Activated gamma-delta T cell (primary cell): ENCODE measurements around the gene KDM1A.
A peak's percentile ranks its signal among the peaks of the same experiment; 100 is the strongest.

Experiments used
- DNase-seq: peaks from one replicate; lab custom pipeline; 2025; lab: John Stamatoyannopoulos, UW

Gene KDM1A

DNA sequence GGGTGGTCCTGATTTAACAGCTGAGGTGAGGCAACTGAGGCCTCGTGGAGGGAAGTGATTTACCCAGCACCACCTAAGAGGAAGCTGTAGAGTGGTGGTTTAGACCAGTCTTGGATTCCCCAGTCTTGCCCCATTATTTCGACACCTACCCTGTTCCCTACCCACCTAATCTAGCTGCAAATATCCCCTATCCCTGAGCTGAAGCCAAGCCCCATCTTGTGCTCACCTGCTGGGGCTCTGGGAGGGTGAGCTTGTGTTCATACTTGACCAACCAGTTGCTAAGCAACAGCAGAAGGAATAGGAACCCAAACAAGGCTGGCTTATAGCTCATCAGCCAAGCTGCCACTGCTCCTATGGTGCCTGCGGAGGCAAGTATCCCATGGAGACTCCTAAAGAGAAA lies 5.6 kb upstream of the KDM1A start:
- no peak for DNase-seq

DNA sequence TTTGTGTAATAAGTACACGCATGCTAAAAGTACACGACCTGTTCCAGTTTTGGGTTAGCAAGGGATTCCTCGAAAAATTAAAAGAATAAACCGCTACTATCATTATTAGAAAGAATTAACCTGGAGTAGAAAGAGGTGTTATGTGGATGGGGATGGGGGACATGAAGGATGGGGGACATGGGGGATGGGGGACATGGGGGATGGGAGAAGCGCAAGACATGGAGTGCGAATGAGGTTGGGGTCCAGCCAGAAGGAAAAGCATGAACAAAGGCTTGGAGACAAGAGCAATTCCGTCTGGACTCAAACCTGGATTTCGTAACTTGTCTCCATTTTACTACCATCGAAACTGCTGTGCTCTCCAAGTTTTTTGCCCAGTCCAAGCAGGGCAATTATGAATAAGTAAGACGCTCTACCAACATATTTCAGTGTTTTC lies 591 bp upstream of the KDM1A start:
- no peak for DNase-seq

DNA sequence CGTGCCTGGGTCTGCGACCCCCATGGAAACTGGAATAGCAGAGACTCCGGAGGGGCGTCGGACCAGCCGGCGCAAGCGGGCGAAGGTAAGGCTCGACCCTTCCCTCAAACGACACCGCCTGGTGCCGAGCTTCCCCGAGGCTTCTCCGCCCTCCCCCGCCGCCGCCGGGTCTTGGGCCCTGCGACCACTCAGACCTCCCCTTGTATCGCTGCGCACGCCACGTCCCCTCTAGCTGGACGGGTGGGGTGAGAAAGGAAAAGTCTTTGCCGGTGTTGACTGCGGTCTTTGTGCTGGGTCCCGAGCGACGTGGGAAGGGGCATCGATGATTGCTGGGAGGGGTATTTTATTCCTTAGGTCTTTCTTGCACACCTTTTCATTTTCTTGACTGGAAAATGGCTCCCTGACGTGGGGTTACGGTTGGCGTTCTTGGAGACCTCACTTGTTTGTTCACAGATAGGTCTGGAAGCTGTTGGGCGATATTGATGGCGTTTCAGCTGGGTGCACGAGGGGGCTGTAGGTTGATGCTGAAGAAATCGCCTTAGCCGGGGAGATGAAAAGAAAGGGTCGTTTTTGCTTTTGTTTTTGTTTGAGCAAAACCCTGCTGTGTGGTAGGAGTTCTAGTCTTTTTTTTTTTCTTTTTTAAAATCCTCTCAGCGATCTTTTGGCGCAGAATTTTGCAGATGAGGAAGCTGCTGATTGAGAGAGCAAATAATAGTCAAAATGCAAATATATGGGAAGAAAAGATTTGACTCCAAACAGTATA lies 776 bp downstream of the KDM1A start:
- DNase-seq = peak; percentile 12

DNA sequence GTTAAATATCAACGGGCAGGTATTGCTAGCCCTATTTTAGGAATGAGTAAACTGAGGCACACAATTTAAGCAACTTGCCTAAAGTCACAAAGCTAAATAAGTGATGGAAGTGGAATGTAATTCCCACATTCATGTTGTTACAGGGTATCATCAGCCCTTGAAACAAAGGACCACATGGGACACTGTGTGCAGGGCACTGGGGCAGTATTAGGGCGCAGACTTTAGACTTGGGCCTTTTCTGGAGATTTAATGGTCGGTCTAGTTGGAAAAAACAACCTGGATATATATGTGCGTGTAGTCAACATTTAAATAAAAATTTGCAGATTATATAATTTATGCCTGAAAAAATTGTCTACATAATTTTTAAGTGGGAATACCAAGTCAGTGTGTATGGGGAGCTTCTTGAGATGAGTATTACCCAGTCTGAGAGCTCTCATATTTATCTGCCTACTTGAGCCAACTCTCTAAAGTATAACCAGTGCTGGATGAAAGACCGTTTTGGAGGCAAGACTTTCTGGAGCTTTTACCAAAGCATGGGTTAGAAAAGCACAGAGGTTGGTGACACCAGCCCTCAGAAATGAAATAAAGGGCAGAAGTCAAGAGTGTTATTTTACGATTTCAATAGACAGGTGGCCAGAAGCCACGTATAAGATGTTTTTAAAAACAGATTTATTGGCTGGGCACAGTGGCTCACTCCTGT lies 1.6 kb downstream of the KDM1A start:
- DNase-seq = no peak

DNA sequence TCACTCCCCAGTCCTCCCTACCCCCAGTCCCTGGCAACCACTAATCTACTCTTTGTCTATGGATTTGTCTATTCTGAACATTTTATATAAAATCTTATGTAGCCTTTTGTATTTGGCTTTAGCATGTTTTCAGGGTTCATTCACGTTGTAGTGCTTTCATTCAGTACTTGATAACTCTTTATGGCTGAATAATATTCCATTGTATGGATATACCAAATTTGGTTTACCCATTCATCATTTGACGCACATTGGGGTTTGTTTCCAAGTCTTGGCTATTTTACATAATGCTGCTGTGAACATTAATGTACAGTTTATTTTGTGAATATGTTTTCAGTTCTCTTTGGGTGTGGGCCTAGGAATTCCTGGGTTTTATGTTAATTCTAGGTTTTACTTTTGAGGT lies 2.6 kb downstream of the KDM1A start:
- no peak for DNase-seq

DNA sequence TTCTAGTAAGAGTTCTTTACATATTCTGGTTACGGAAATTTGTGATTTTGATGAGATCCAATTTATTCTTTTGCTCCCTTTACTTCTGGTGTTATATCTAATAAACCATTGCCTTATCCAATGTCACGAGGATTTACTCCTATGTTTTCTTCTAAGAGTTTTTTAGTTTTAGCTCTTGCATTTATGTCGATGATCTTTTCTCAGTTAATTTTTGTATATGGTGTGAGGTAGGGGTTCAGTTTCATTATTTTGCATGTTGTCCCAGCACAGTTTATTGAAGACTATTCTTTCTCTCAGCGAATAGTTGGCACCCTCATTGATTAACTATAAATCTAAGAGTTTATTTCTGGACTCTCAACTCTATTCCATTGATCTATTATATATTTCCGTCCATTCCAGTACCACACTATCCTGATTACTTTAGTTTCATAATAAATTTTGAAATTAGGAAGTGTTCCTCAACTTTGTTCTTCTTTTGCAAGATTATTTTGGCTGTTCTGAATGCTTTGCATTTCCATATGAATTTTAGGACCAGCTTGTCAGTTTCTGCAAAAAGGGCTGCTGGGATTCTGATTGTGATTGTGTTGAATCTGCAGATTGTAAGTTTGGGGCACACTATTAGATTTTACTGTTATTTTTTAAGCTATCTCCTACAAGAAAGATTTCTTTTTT lies 4.0 kb downstream of the KDM1A start:
- no peak for DNase-seq

DNA sequence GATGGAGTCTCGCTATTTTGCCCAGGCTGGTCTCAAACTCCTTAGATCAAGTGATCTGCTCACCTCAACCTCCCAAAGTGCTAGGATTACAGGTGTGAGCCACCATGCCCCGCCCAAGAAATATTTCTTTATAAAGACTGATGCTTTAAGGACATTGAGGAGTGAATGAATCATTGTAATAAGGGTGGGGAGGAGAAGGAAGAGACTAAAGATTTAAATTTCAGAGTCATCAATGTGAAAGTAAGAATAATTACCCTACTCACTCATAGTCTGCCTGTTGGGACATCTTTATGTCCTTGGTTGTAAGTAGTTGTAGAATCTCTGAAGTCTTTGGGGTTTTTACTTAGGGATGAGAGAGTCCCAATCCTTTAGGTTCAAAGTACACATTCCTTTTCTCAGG lies 7.3 kb downstream of the KDM1A start:
- no peak for DNase-seq

DNA sequence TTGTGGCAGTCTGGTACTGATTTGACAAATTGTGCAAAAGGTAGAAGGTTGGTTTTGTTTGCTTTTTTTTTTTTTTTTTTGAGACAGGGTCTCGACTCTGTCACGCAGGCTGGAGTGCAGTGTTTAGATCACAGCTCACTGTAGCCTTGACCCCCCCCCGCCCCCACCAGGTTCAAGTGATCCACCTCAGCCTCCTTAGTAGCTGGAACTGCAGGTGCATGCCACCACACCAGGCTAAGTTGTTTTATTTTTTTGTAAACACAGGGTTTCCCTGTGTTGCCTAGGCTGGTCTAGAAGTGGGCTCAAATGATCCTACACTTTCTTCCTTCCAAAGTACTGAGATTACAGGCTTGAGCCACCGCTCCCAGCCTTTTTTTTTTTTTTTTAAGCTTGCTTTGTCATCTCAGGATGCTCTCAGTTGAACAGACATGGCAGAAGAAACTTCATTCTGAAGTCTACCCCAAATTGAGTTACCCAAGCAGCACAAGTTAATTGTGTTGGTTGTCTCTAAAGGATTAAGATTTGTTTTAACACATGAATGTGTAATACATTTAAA lies 8.2 kb downstream of the KDM1A start:
- DNase-seq = no peak

DNA sequence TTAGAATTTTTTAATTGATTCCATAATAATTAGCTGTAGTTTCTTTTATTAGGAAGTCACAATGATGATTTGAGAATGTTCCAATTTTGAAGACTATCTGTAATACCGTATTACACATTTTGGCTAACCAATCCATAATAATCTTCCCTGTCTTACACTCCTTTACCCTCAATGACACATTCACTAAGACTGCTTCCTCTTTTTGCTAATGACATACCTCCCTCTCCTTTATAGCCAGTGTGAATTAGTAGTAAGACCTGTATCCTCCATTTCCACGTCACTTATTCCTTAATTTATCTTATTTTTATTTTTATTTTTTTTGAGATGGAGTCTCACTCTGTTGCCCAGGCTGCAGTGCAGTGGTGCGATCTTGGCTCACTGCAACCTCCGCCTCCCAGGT lies 10.1 kb downstream of the KDM1A start:
- DNase-seq = no peak

DNA sequence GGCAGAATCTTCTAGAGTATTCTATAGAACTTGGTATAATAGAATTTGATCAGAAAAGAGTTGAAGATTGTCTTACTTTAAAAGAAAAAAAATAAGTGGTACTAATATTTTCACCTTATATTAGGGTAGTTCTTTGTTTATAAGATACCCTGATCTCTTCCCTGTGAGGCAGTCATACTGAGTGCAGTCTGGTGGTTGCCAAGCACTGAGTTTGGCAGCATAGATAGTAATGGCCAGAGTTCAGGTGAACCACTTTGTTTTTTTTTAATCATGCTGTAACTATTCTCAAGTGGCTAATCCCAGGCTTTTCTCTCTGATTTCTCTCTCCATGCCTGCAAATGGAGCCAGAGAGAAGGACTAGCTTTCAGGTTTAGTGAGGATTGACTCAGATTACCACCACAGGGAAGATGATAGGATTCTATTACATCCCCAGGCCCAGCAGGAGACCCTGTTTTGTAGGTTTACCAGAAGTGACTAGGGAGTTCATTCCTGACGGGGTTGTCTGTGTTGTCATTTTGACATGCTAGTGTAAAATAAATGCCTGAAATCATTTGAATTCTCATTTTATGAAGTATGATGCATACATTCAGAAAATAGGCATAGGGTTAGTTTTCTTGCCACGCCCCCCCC lies 16.7 kb downstream of the KDM1A start:
- no peak for DNase-seq

DNA sequence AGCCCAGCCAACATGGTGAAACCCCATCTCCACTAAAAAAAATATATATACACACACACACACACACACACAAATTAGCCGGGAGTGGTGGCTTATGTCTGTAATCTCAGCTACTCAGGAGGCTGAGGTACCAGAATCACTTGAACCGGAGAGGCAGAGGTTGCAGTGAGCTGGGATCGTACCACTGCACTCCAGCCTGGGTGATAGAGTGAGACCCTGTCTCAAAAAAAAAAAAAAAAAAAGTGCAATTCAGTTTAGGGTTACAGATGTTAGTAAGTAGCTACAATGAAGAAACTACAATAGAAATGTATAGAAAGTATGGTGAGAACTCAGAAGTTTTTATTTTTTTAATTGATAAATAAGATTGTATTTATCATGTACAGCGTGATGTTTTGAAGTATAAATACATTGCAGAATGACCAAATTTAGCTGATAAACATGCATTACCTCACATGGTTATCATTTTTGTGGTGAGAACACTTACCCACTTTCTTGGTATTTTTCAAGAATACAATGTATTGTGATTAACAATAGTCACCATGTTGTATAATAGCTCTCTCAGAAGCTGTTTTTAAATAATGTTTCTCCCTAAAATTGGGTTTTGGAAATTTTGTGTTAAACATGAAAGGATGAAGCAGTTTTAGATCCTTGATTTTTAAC lies 17.9 kb downstream of the KDM1A start:
- no peak for DNase-seq

DNA sequence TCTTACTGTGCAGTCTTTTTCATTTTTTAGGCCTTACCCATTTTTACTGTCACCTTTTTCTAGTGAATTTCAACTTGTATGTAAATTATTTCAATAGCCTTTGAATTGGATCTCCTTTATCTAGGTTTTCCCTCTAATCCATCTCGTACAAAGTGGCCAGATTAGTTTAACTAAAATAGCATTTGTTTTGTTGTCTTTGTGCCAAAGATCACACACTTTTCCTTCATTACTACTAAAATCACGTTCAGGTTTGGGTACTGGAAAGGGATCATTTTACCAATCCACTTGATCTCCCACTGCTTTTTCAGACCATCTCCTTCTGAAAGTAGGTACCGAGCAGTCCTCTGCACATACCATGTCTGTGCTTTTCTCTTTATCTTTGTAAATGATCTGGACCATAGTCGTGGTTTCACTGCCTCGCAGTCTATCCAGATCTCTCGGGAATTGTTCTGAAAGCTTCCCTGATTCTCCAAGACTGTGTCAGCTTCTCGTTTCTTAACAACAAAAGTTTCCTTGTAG lies 20.1 kb downstream of the KDM1A start:
- DNase-seq = no peak

DNA sequence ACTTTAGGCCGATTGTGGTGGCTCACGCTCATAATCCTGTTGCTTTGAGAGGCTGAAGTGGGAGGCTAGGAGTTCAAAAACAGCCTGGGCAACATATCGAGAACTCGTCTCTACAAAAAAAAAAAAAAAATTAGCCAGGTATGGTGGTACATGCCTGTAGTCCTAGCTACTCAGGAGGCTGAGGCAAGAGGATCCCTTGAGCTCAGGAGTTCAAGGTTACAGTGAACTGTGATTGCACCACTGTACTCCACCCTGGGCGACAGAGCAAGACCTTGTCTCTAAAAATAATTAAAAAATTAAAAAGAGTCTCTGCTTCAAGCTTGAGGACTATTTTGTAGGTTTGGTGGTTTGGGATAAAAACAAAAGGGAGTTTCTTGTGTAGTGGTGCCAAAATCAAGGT lies 21.2 kb downstream of the KDM1A start:
- no peak for DNase-seq

DNA sequence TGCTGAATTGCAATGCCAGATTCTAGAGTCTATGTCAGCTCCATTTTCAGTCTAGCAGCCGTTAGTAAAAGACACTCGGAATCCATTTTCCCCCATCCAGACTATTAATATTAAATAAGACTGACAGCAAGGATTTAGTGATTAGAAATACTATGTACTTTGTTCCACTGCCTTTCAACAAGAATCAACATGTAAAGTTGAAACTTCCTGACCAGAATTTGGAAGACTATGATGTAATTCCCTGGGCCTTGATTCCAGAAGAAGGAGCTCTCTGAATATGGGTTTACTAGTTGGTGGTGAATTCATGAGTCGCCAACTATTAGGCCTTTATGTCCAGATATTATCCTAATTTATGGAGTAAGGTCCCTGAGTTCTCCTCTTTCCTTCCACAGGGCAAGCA lies 24.8 kb downstream of the KDM1A start:
- DNase-seq = no peak

DNA sequence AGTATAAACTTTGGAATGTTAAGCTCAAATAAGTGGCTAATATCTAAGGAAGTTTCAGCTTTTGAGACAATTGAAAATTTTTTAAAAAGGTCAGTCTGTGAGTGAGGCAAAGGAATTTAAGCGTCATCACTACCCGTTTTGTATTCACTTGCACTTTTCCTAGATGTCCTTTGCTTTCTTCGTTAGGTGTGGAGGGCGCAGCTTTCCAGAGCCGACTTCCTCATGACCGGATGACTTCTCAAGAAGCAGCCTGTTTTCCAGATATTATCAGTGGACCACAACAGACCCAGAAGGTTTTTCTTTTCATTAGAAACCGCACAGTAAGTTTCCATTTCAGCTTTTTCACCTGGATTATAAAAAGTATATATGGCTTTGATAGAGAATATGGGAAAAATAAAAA lies 30.9 kb downstream of the KDM1A start:
- DNase-seq = no peak

DNA sequence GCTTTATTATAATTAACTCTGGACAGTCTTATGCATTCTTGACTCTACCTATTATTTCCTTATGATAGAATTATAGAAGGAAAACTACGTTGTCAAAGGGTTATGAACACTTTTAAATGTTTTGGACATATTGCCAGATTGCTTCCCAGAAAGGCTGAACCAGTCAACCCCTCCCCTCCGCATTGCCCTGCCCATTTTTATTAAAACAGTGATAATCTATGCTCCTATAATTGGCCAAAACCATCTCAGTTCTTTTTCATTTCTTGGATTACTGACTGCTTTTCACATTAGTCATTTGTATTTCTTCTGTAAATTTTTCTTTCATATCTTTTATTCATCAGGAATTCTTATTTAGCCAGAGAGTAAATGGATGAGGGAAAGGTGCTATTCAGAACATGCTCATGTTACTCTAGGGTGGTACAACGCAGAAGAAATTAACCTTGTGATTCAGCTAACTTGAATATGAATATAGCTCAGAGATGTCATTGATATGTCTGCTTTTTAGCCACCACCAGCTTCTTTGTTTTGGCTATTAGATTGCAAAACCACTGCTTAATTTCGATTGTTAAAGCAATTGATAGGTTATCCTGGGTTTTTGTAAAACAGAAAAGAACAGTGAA lies 32.1 kb downstream of the KDM1A start:
- DNase-seq = no peak

DNA sequence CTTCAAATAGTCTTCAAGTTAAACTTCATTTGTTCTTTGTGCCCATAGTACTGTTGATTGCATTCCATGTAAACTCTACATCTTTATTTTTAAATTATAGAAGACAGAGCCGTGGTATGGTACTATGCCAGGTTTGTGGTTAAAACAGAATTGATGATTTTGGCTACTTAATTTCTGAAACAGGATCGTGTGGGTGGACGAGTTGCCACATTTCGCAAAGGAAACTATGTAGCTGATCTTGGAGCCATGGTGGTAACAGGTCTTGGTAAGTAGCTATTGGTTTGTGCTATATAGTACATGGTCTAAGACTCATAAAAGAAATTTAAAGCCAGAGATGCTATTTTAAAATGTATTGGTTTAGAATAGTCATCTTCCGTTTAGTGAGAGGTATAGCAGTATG lies 38.0 kb downstream of the KDM1A start:
- DNase-seq = no peak

DNA sequence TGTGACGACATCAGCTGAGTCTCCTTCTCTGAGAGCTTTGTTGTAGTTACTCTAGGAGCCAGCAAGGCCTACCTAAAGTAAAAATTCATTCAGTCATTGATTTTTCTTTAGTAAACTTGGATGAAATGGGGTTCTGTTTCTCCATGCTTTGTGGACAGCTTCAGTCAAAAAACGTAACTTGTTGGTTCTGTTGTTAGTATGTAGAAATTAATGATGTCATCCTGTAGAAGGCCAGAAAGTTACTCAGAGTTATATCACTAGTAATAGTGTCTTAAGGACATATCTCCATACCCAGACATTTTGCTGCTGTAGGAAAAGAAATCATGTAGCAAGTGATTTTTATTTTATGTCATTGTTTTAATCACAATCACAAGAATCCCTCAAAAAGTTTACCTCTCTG lies 43.0 kb downstream of the KDM1A start:
- no peak for DNase-seq

DNA sequence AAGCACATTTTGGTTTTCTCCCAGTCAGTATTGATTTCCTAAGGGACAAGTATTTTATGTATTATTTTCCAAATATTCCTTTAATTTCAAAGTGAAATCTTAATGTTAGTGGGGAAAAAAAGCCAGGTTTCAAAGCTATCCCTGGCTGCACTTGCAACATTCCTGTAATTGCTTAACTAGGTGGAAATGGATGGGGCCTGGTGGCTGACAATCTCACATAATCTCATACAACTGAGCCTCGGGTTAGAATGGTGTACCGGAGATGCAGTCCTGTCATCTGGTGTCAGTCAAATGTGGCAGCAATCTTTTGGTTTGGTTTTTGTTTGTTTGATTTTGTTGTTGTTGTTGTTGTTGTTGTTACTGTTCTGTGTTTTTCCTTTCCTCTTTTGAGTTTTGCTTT lies 46.1 kb downstream of the KDM1A start:
- no peak for DNase-seq

DNA sequence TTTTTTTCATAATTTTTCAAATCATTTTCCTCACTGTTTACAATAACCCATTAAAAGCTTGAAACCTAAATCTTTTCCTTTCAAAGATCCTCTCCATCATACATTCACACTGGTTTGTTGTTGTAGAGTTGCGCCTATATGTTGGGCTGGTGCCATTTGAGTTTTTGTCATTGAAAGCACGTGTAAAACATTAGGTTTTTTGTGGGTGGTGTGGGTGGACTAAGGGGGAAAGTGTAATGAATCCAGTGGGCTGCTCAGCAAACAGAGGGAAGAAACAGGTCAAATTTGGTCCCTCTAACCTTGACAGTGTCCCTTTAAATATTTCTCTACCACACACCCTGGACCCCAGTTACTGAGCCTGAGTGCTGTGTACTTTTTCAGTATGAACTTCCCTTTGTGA lies 46.8 kb downstream of the KDM1A start:
- no peak for DNase-seq

DNA sequence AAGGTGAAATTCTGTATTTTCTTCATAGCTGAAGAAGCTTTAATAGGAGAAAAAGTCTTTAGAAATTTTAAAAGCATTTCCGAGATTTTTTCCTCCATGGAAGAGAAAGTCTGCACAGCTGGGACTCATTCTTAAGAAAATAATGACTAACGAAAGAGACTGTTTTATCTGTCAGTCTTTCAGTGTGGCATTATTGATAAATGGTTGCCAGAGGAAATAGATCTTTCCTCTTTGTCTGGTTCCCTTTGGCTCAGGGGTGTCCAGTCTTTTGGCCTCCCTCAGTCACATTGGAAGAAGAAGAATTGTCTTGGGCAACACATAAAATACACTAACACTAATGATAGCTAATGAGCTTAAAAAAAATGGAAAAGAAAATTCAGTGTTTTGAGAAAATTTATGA lies 49.9 kb downstream of the KDM1A start:
- no peak for DNase-seq
